K562 (cell line): ENCODE results near the gene ZNF544. TPM values are rescaled to one million over a fixed set of nuclear protein-coding genes. Genes with fewer than 3 reads are reported as not detected.

ENCODE experiments used
- ATAC-seq: fragments of 200-7000 bp; cut with Tn5 transposase; 3 replicates; pipeline ENCODE4 v1.9.1; 2020; ENCODE audit warnings: moderate library complexity
- BruUV-seq: library from RNA; stranded (reverse); fragments of 400-500 nt; replicated peaks from 2 replicates; lab custom pipeline; 2021; lab: Mats Ljungman, UMichigan
- CTCF ChIA-PET: fragments of 300-600 bp; formaldehyde crosslinking; extraction: SDS; loops from one replicate; lab custom pipeline; 2021; ENCODE audit warnings: low intra/inter-chr PET ratio; lab: Yijun Ruan, JAX
- POLR2A ChIA-PET: fragments of 300-600, 350-650 bp; sonication (Branson Sonifier 250); formaldehyde crosslinking; extraction: SDS; loops from one replicate; lab custom pipeline; 2021; ENCODE audit warnings: antibody characterized with exemption, inconsistent platforms; lab: Yijun Ruan, JAX
- DNase-seq, 4 experiments: peaks; one replicate each; pipeline versions ENCODE4 v3.0.0 to v3.0.0-alpha.2; 2011 to 2018; ENCODE audit warnings: low spot score in 3 of 4, mixed read lengths in 3 of 4; ENCODE audit errors: extremely low read depth in 1 of 4
- FAIRE-seq: peaks from 2 replicates; lab custom pipeline; 2011; peaks lifted over from hg19 to GRCh38; lab: Jason Lieb, UNC
- H2AFZ ChIP-seq: 2 replicates; pipeline ENCODE4 v1.6.0; 2011; ENCODE audit warnings: low read depth, low read length, control low read depth, inconsistent platforms
- H3K27ac ChIP-seq: fragments of 200-600 bp; 3 replicates; pipeline ENCODE4 v1.8.0; 2011; ENCODE audit warnings: low read depth, mild to moderate bottlenecking, control low read depth, inconsistent platforms, low read length, moderate library complexity, mixed read lengths; ENCODE audit errors: extremely low read depth
- H3K27me3 ChIP-seq, 2 experiments: fragments of 300-600 bp in 1 of 2; 2 replicates in 1 of 2; 3 replicates in 1 of 2; pipeline versions ENCODE4 v1.6.0 to v1.8.0; 2011; ENCODE audit warnings: inconsistent platforms in 2 of 2, low read length in 2 of 2, mild to moderate bottlenecking in 1 of 2, mixed read lengths in 1 of 2, moderate library complexity in 1 of 2; ENCODE audit not compliant: control insufficient read depth in 2 of 2, insufficient read depth in 2 of 2
- H3K36me3 ChIP-seq: fragments of 300-600 bp; 3 replicates; pipeline ENCODE4 v1.8.0; 2011; ENCODE audit warnings: mild to moderate bottlenecking, low read length, inconsistent platforms; ENCODE audit not compliant: control insufficient read depth, insufficient read depth
- H3K4me1 ChIP-seq, 2 experiments: fragments of 200-600 bp in 1 of 2; replicated peaks in 1 of 2; 2 replicates in 1 of 2; 3 replicates in 1 of 2; pipeline versions ENCODE4 v1.5.1 to v1.8.0; 2011; ENCODE audit warnings: inconsistent platforms in 2 of 2, low read length in 2 of 2, mild to moderate bottlenecking in 1 of 2, mixed read lengths in 1 of 2, moderate library complexity in 1 of 2; ENCODE audit not compliant: control insufficient read depth in 2 of 2, insufficient read depth in 2 of 2
- H3K4me2 ChIP-seq: 2 replicates; pipeline ENCODE4 v1.6.1; 2011; ENCODE audit warnings: low read length, control low read depth, inconsistent platforms, mixed read lengths; ENCODE audit not compliant: insufficient read depth
- H3K4me3 ChIP-seq: fragments of 200-600 bp; sonication (generic), shearing (Covaris generic); 2 replicates; pipeline ENCODE4 v1.5.1; 2016; ENCODE audit warnings: control low read depth, inconsistent platforms
- H3K79me2 ChIP-seq: fragments of 200-600 bp; 3 replicates; pipeline ENCODE4 v1.8.0; 2011; ENCODE audit warnings: low read length, inconsistent platforms; ENCODE audit not compliant: control insufficient read depth, insufficient read depth
- H3K9ac ChIP-seq, 2 experiments: 2 replicates each; pipeline versions ENCODE4 v1.6.0 to v1.6.1; 2011; ENCODE audit warnings: low read depth in 2 of 2, low read length in 2 of 2, control low read depth in 1 of 2, inconsistent platforms in 1 of 2, mild to moderate bottlenecking in 1 of 2, mixed read lengths in 1 of 2; ENCODE audit not compliant: insufficient read depth in 1 of 2
- H3K9me1 ChIP-seq: one replicate; pipeline ENCODE4 v1.6.0; 2011; ENCODE audit warnings: inconsistent platforms, mild to moderate bottlenecking, low read length, moderate library complexity; ENCODE audit not compliant: control insufficient read depth, insufficient read depth
- H3K9me3 ChIP-seq: replicated peaks from 2 replicates; pipeline ENCODE4 v1.5.1; 2011; ENCODE audit warnings: low read depth, low read length, inconsistent platforms; ENCODE audit not compliant: control insufficient read depth, insufficient read depth
- H4K20me1 ChIP-seq: replicated peaks from 2 replicates; pipeline ENCODE4 v1.6.1; 2011; ENCODE audit warnings: low read length, inconsistent platforms, mixed read lengths; ENCODE audit not compliant: control insufficient read depth, insufficient read depth
- ATF7 ChIP-seq: fragments of 450-650 bp; IDR thresholded peaks from 2 replicates; pipeline ENCODE4 v1.7.1; 2014; ENCODE audit warnings: mild to moderate bottlenecking, moderate library complexity
- CBX3 ChIP-seq, 2 experiments: IDR thresholded peaks; 1 replicate in 1 of 2; 2 replicates in 1 of 2; pipeline ENCODE4 v1.6.1; 2012; ENCODE audit warnings: inconsistent platforms in 2 of 2, low read length in 2 of 2, borderline replicate concordance in 1 of 2, control low read depth in 1 of 2
- CBX5 ChIP-seq: IDR thresholded peaks from 2 replicates; pipeline ENCODE4 v1.6.1; 2014; ENCODE audit warnings: low read depth, borderline replicate concordance
- GTF2E2 ChIP-seq: fragments of 200-800 bp; sonication (Bioruptor generic); IDR thresholded peaks from 2 replicates; pipeline ENCODE4 v1.6.1; 2016; ENCODE audit warnings: missing genetic modification characterization, missing compliant biosample characterization
- NCOR1 ChIP-seq: fragments of 450-650 bp; IDR thresholded peaks from 2 replicates; pipeline ENCODE4 v1.6.1; 2016; ENCODE audit warnings: mild to moderate bottlenecking, moderate library complexity
- NR2C2 ChIP-seq, 2 experiments: fragments of 200-800 bp in 1 of 2; sonication (Bioruptor generic) in 1 of 2; sonication (generic) in 1 of 2; formaldehyde crosslinking in 1 of 2; IDR thresholded peaks; 2 replicates each; pipeline versions ENCODE4 v1.6.1 to v1.8.0; 2016 to 2022; ENCODE audit warnings: mild to moderate bottlenecking in 1 of 2, missing compliant biosample characterization in 1 of 2, missing genetic modification characterization in 1 of 2, missing genetic modification reagents in 1 of 2
- SMC3 ChIP-seq: conservative IDR thresholded peaks from 2 replicates; pipeline ENCODE4 v1.6.1; 2011; ENCODE audit warnings: low read depth, low read length, improper control_type of control experiment; ENCODE audit not compliant: insufficient read depth
- TFE3 ChIP-seq: fragments of 450-650 bp; formaldehyde crosslinking; IDR thresholded peaks from 2 replicates; pipeline ENCODE4 v1.4.0; 2020; ENCODE audit warnings: mild to moderate bottlenecking, mixed read lengths
- TRIM24 ChIP-seq, 2 experiments: fragments of 450-650 bp; IDR thresholded peaks; 2 replicates each; pipeline ENCODE4 v1.6.1; 2016
- TRIM28 ChIP-seq: fragments of 450-650 bp; IDR thresholded peaks from 2 replicates; pipeline ENCODE4 v1.6.1; 2017
- TSHZ1 ChIP-seq: fragments of 250-450 bp; sonication (Bioruptor Pico); IDR thresholded peaks from 2 replicates; pipeline ENCODE4 v1.4.0; 2020; ENCODE audit warnings: mild to moderate bottlenecking, moderate library complexity
- XRCC3 ChIP-seq: fragments of 450-650 bp; IDR thresholded peaks from 2 replicates; pipeline ENCODE4 v1.6.1; 2017; ENCODE audit warnings: mild to moderate bottlenecking, moderate library complexity
- ZNF280B ChIP-seq: fragments of 250-450 bp; sonication (Bioruptor Pico); IDR thresholded peaks from 2 replicates; pipeline ENCODE4 v1.5.1; 2021; ENCODE audit warnings: mild to moderate bottlenecking
- ZNF445 ChIP-seq: fragments of 250-450 bp; sonication (Bioruptor Pico); IDR thresholded peaks from 2 replicates; pipeline ENCODE4 v1.4.0; 2020; ENCODE audit warnings: low read depth, mild to moderate bottlenecking, moderate library complexity
- ZNF586 ChIP-seq: fragments of 450-650 bp; formaldehyde crosslinking; conservative IDR thresholded peaks from 2 replicates; pipeline ENCODE4 v1.4.0; 2020; ENCODE audit warnings: mild to moderate bottlenecking, moderate library complexity
- ZNF778 ChIP-seq: fragments of 450-650 bp; formaldehyde crosslinking; IDR thresholded peaks from 2 replicates; pipeline ENCODE4 v1.4.0; 2020; ENCODE audit warnings: mild to moderate bottlenecking, moderate library complexity
- WGBS: fragments of 100-300 bp; shearing (Covaris generic); methylation state at CpG from one replicate; pipeline ENCODE4 v1.1.6; 2016; ENCODE audit warnings: low coverage, mixed read lengths; ENCODE audit not compliant: insufficient coverage; ENCODE audit errors: missing lambda C conversion rate; 5-methylcytosine and 5-hydroxymethylcytosine counted together
- in situ Hi-C: fragments of 300-500 bp; cut with MboI; formaldehyde crosslinking; loops from 4 replicates; pipeline ENCODE4 v1.15.0; 2018; ENCODE audit warnings: inconsistent platforms, mixed read lengths
- intact Hi-C: fragments of 100-400 bp; cut with micrococcal nuclease; formaldehyde crosslinking; loops from 2 replicates; pipeline ENCODE4 v1.14.2; 2022
- polyA plus RNA-seq, 8 experiments: library from polyadenylated mRNA; depleted of rRNA in 4 of 8; stranded (reverse) in 5 of 8; unstranded in 3 of 8; fragments of >200 nt; fragmentation: Nextera tagmentation in 2 of 8; fragmentation: Illumina TruSeq in 1 of 8; extraction: Ambion mirVana in 2 of 8; extraction: Trizol in 1 of 8; gene quantifications; 2 replicates each; pipeline versions ENCODE4 v1.2.1 to v1.2.3, GENCODE V29; 2011 to 2014; ENCODE audit warnings: inconsistent platforms in 1 of 8, missing spikeins in 1 of 8
- total RNA-seq, 7 experiments: library from RNA; depleted of rRNA in 6 of 7; stranded (reverse); fragments of >200 nt in 6 of 7; fragmentation: Illumina TruSeq in 2 of 7; extraction: Trizol in 2 of 7; gene quantifications; 2 replicates each; pipeline versions ENCODE4 v1.2.1 to v1.2.3, GENCODE V29; 2011 to 2021; ENCODE audit warnings: low replicate concordance in 1 of 7

The ZNF544 gene
- total and polyA plus RNA-seq, 9 of the 15 experiments (the other 6 are each of a cell fraction or from before 2014, with no cell fraction given), result 23.6 to 59.0 (median 41.4) TPM

GRCh38 chr19:58196901-58197616, 31.7 kb upstream of the ZNF544 start:
- H3K4me3 ChIP-seq, result no peak overlapping the region
- H3K9me1 ChIP-seq, result no peaks in the 10 kb centered on the region
- no peaks in the 10 kb centered on the region for H3K27me3 ChIP-seq
- H3K4me1 ChIP-seq, result no peaks in the 10 kb centered on the region
- BruUV-seq, result no TSS peak
- DNase-seq (peak in 1 of 4 experiments; percentile 31), ATAC-seq (no peak), FAIRE-seq (peak; percentile 15)
- H2AFZ ChIP-seq, result no peak overlapping the region
- 80% methylated on average over 6 of the region's 6 CpGs for WGBS
- CTCF ChIA-PET, result no interaction called here
- no peak overlapping the region for H3K27ac ChIP-seq
- in situ Hi-C loops, result no loop called here
- intact Hi-C loops, result no loop called here
- no peaks in the 10 kb centered on the region for H3K79me2 ChIP-seq
- H3K9ac ChIP-seq, result no peak overlapping the region
- H3K36me3 ChIP-seq, result peaks cover 72% of the 10 kb centered on the region
- H4K20me1 ChIP-seq, result no peaks in the 10 kb centered on the region
- peaks cover 76% of the 10 kb centered on the region for H3K9me3 ChIP-seq
- POLR2A ChIA-PET, result interaction anchor here (1.2 kb wide), 1 partner anchor 14 kb away, joined by 3 read pairs; no protein-coding TSS in a partner anchor
- H3K4me2 ChIP-seq, result no peak overlapping the region
- no peak for TF ChIP-seq ZNF778 (CRISPR knock-in tag)
- no peak for TF ChIP-seq TSHZ1
- peak in 1 of 2 experiments; percentile 93; a peak in 2 of 4 replicates for TF ChIP-seq TRIM24 (IDR thresholded peaks at IDR 0.05)
- TF ChIP-seq ZNF586, result no peak
- peak; percentile 50; the same call in 1 of the 2 replicates for TF ChIP-seq ATF7
- peak; percentile 41; the same call in 1 of the 2 replicates for TF ChIP-seq ZNF445 (CRISPR knock-in tag)
- peak; percentile 83 for TF ChIP-seq ZNF280B (CRISPR knock-in tag)
- TF ChIP-seq NR2C2 (CRISPR knock-in tag; IDR thresholded peaks at IDR 0.05), result no peak
- TF ChIP-seq NR2C2 (tag; IDR thresholded peaks at IDR 0.05), result no peak
- peak; percentile 100 for TF ChIP-seq TRIM28
- no peak for TF ChIP-seq GTF2E2
- peak; percentile 75; the same call in 1 of the 2 replicates for TF ChIP-seq CBX5
- TF ChIP-seq NCOR1, result no peak
- no peak for TF ChIP-seq SMC3
- TF ChIP-seq TFE3, result no peak
- TF ChIP-seq CBX3 (IDR thresholded peaks at IDR 0.05; ENCODE audit: borderline replicate concordance in 1 of 2, low read length in 2 of 2), result peak; percentile 57 to 90; a peak in 2 of 3 replicates
- TF ChIP-seq XRCC3, result peak; percentile 99
